Mesenchymal stem cell (in vitro differentiated cells and primary cell): Measurements from ENCODE around the gene NDUFB7.

Source experiments
- DNase-seq: peaks from one replicate; pipeline ENCODE4 v3.0.0-alpha.2; 2013
- H2AFZ ChIP-seq: one replicate; pipeline ENCODE4 v1.6.1; 2013; ENCODE audit warnings: low read depth, mild to moderate bottlenecking, control low read depth, inconsistent platforms, low read length, moderate library complexity
- H2AK5ac ChIP-seq: 2 replicates; pipeline ENCODE4 v1.6.1; 2013; ENCODE audit warnings: low read length, moderate library complexity, mild to moderate bottlenecking, inconsistent platforms; ENCODE audit not compliant: severe bottlenecking
- H2BK120ac ChIP-seq: one replicate; pipeline ENCODE4 v1.6.1; 2013; ENCODE audit warnings: low read depth, mild to moderate bottlenecking, inconsistent platforms, low read length, moderate library complexity
- H2BK12ac ChIP-seq, 2 experiments: one replicate each; pipeline ENCODE4 v1.6.1; 2013; ENCODE audit warnings: inconsistent platforms in 2 of 2, low read length in 2 of 2, mild to moderate bottlenecking in 2 of 2, moderate library complexity in 2 of 2, control low read depth in 1 of 2
- H2BK15ac ChIP-seq: one replicate; pipeline ENCODE4 v1.6.1; 2013; ENCODE audit warnings: mild to moderate bottlenecking, low read depth, inconsistent platforms; ENCODE audit not compliant: poor library complexity, severe bottlenecking
- H2BK5ac ChIP-seq: 2 replicates; pipeline ENCODE4 v1.6.1; 2013; ENCODE audit warnings: low read depth, mild to moderate bottlenecking, low read length, control low read depth, inconsistent platforms; ENCODE audit not compliant: poor library complexity, severe bottlenecking
- H3K14ac ChIP-seq, 2 experiments: one replicate each; pipeline ENCODE4 v1.6.1; 2013; ENCODE audit warnings: inconsistent platforms in 2 of 2, low read length in 2 of 2, control low read depth in 1 of 2, mild to moderate bottlenecking in 1 of 2, moderate library complexity in 1 of 2
- H3K18ac ChIP-seq, 2 experiments: one replicate each; pipeline ENCODE4 v1.6.1; 2013; ENCODE audit warnings: inconsistent platforms in 2 of 2, low read length in 2 of 2, control low read depth in 1 of 2, low read depth in 1 of 2, mild to moderate bottlenecking in 1 of 2
- H3K23ac ChIP-seq, 2 experiments: one replicate each; pipeline ENCODE4 v1.6.1; 2013; ENCODE audit warnings: inconsistent platforms in 2 of 2, low read length in 2 of 2, mild to moderate bottlenecking in 2 of 2, moderate library complexity in 2 of 2, control low read depth in 1 of 2
- H3K27ac ChIP-seq: 2 replicates; pipeline ENCODE4 v1.5.1; 2013; ENCODE audit warnings: mild to moderate bottlenecking, moderate library complexity, low read length, control low read depth, inconsistent platforms; ENCODE audit not compliant: poor library complexity, severe bottlenecking
- H3K27me3 ChIP-seq, 2 experiments: 2 replicates each; pipeline versions ENCODE4 v1.6.1 to v1.7.0; 2013; ENCODE audit warnings: low read length in 2 of 2, mild to moderate bottlenecking in 2 of 2, moderate library complexity in 2 of 2, control low read depth in 1 of 2, inconsistent platforms in 1 of 2; ENCODE audit not compliant: control insufficient read depth in 1 of 2, insufficient read depth in 1 of 2
- H3K36me3 ChIP-seq, 2 experiments: 2 replicates each; pipeline versions ENCODE4 v1.6.1 to v1.7.0; 2013; ENCODE audit warnings: low read length in 2 of 2, control low read depth in 1 of 2, inconsistent platforms in 1 of 2, low read depth in 1 of 2, mild to moderate bottlenecking in 1 of 2; ENCODE audit not compliant: insufficient read depth in 2 of 2, control insufficient read depth in 1 of 2
- H3K4ac ChIP-seq, 2 experiments: one replicate each; pipeline ENCODE4 v1.6.1; 2013; ENCODE audit warnings: inconsistent platforms in 2 of 2, low read length in 2 of 2, mild to moderate bottlenecking in 2 of 2, moderate library complexity in 2 of 2, control low read depth in 1 of 2, low read depth in 1 of 2
- H3K4me1 ChIP-seq: 2 replicates; pipeline ENCODE4 v1.6.1; 2013; ENCODE audit warnings: low read depth, low read length, control low read depth; ENCODE audit not compliant: control insufficient read depth, insufficient read depth
- H3K4me2 ChIP-seq: 2 replicates; pipeline ENCODE4 v1.6.1; 2013; ENCODE audit warnings: low read length, mild to moderate bottlenecking, inconsistent platforms; ENCODE audit not compliant: poor library complexity, severe bottlenecking
- H3K4me3 ChIP-seq, 2 experiments: 2 replicates each; pipeline versions ENCODE4 v1.5.1 to v1.7.0; 2013; ENCODE audit warnings: low read length in 2 of 2, mild to moderate bottlenecking in 2 of 2, control low read depth in 1 of 2, low read depth in 1 of 2; ENCODE audit not compliant: insufficient read depth in 1 of 2
- H3K79me1 ChIP-seq: replicated peaks from 2 replicates; pipeline ENCODE4 v1.6.1; 2013; ENCODE audit warnings: mild to moderate bottlenecking, control low read depth, low read length, inconsistent platforms; ENCODE audit not compliant: poor library complexity, severe bottlenecking
- H3K9ac ChIP-seq: 2 replicates; pipeline ENCODE4 v1.7.0; 2013; ENCODE audit warnings: mild to moderate bottlenecking, low read length, moderate library complexity
- H3K9me3 ChIP-seq: 2 replicates; pipeline ENCODE4 v1.7.0; 2013; ENCODE audit warnings: mild to moderate bottlenecking, low read length; ENCODE audit not compliant: control insufficient read depth
- H4K8ac ChIP-seq: one replicate; pipeline ENCODE4 v1.6.1; 2013; ENCODE audit warnings: inconsistent platforms, mild to moderate bottlenecking, low read length, moderate library complexity
- H4K91ac ChIP-seq: one replicate; pipeline ENCODE4 v1.6.1; 2013; ENCODE audit warnings: mild to moderate bottlenecking, low read length, inconsistent platforms
- WGBS: methylation state at CpG from one replicate; pipeline ENCODE4 v1.1.7; 2013; ENCODE audit warnings: mixed read lengths; 5-methylcytosine and 5-hydroxymethylcytosine counted together

Gene NDUFB7

DNA sequence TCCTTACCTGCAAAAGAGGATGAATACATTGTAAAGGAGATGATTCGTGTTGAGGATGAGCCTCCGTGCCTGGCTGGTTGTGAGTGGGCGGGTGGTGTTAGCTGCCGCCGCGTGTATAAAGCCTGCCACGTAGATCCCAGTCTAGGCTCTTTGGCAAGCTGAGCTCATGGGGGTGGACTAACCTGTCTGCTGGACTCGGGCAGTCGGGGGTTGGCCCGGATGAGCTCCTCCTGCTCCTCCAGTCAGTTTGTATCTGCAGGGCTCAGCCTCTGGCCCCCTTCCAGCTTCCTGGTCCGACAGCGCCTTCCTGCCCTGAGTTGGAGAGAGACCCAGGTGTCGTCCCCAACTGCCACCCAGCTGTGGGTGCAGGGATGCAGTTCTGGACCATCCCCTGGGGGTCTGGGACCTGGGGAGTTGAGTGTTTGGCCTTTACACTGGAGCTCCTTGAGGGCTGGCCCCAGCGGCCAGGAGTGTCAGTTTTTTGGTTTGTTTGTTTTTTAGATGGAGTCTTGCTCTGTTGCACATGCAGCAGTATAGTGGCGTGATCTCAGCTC is 21.6 kb downstream of the NDUFB7 start:
- H3K4me3 ChIP-seq: no peak overlapping the region
- H3K27ac ChIP-seq: peak overlapping the region; percentile 7
- H3K23ac ChIP-seq: no peak overlapping the region
- H2BK12ac ChIP-seq: no peak overlapping the region
- H3K14ac ChIP-seq: no peak overlapping the region
- H2BK5ac ChIP-seq: no peak overlapping the region
- H3K4me2 ChIP-seq: no peak overlapping the region
- H3K9ac ChIP-seq: no peak overlapping the region
- H2AK5ac ChIP-seq: no peak overlapping the region
- peaks cover 48% of the 10 kb centered on the region for H3K79me1 ChIP-seq
- H2BK120ac ChIP-seq: peak overlapping the region; percentile 42
- H3K4ac ChIP-seq: no peak overlapping the region
- peaks cover 6 to 35% of the 10 kb centered on the region in 2 experiments for H3K36me3 ChIP-seq
- H4K91ac ChIP-seq: peak overlapping the region; percentile 28
- H2AFZ ChIP-seq: no peak overlapping the region
- H3K4me1 ChIP-seq: peaks cover 32% of the 10 kb centered on the region
- peak overlapping the region; percentile 12 for H2BK15ac ChIP-seq
- no peaks in the 10 kb centered on the region for H3K9me3 ChIP-seq
- no peak overlapping the region for H3K18ac ChIP-seq
- peak overlapping the region; percentile 12 for H4K8ac ChIP-seq
- H3K27me3 ChIP-seq: no peaks in the 10 kb centered on the region
- WGBS: 86% methylated on average over 15 of the region's 15 CpGs
- no peak for DNase-seq

DNA sequence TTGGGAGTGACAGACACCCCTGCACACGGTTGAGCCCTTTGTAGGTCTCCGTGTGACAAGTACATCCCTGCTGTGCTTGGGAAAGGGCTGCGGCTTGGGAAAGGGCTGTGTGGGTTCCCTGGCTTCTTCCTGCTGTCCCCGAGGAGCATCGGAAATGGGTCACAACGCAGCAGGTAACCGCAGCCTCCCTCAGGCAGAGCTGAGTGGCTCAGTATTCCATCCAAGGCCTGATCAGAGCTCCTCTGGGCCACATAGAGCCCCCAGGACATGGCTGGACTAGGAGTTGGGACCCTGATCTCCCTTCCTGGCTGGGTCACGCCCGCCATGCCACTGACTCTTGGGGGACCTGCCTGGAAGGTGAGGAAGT is 26.2 kb downstream of the NDUFB7 start:
- H3K27ac ChIP-seq: no peak overlapping the region

GRCh38 chr19:14544977-14545715 is 26.7 kb downstream of the NDUFB7 start:
- H3K4me3 ChIP-seq: no peak overlapping the region
- H2AK5ac ChIP-seq: no peak overlapping the region
- H2BK12ac ChIP-seq: peak overlapping the region in 1 of 2 experiments; percentile 11
- no peak overlapping the region for H3K27ac ChIP-seq
- no peak overlapping the region for H3K4ac ChIP-seq
- no peaks in the 10 kb centered on the region for H3K27me3 ChIP-seq
- peaks cover 15% of the 10 kb centered on the region for H3K4me1 ChIP-seq
- H2AFZ ChIP-seq: no peak overlapping the region
- no peak overlapping the region for H3K4me2 ChIP-seq
- H2BK120ac ChIP-seq: no peak overlapping the region
- no peak overlapping the region for H2BK5ac ChIP-seq
- H3K9me3 ChIP-seq: no peaks in the 10 kb centered on the region
- H4K8ac ChIP-seq: no peak overlapping the region
- H2BK15ac ChIP-seq: no peak overlapping the region
- H3K18ac ChIP-seq: no peak overlapping the region
- no peak overlapping the region for H3K23ac ChIP-seq
- H3K79me1 ChIP-seq: peaks cover 45% of the 10 kb centered on the region
- DNase-seq: no peak
- H3K9ac ChIP-seq: no peak overlapping the region
- H3K14ac ChIP-seq: no peak overlapping the region
- 94% methylated on average over 21 of the region's 21 CpGs for WGBS
- peaks cover 4 to 17% of the 10 kb centered on the region in 2 experiments for H3K36me3 ChIP-seq
- no peak overlapping the region for H4K91ac ChIP-seq

More for the DNA sequence above, 26.2 kb downstream of the NDUFB7 start:
- Histone ChIP-seq H2BK120ac (no peak overlapping the region), H2AK5ac (no peak overlapping the region), H3K4ac (no peak overlapping the region), H2BK12ac (no peak overlapping the region), H3K9me3 (no peaks in the 10 kb centered on the region), H3K4me2 (no peak overlapping the region), H3K18ac (no peak overlapping the region), H2BK5ac (no peak overlapping the region), H4K91ac (no peak overlapping the region), H2AFZ (no peak overlapping the region), H3K79me1 (peaks cover 46% of the 10 kb centered on the region), H3K23ac (no peak overlapping the region), H3K27me3 (no peaks in the 10 kb centered on the region), H3K14ac (no peak overlapping the region), H3K36me3 (peaks cover 6 to 21% of the 10 kb centered on the region in 2 experiments), H2BK15ac (no peak overlapping the region), H3K4me3 (no peak overlapping the region), H3K4me1 (peaks cover 21% of the 10 kb centered on the region), H3K9ac (no peak overlapping the region), H4K8ac (no peak overlapping the region)
- WGBS: 93% methylated on average over 9 of the region's 9 CpGs
- DNase-seq: no peak

GRCh38 chr19:14544047-14544446 is 27.8 kb downstream of the NDUFB7 start:
- H3K23ac ChIP-seq: no peak overlapping the region
- peaks cover 5 to 23% of the 10 kb centered on the region in 2 experiments for H3K36me3 ChIP-seq
- WGBS: 69% methylated on average over 5 of the region's 5 CpGs
- peaks cover 47% of the 10 kb centered on the region for H3K79me1 ChIP-seq
- no peak overlapping the region for H2BK5ac ChIP-seq
- no peak overlapping the region for H2BK120ac ChIP-seq
- no peak overlapping the region for H3K4me3 ChIP-seq
- H2AFZ ChIP-seq: no peak overlapping the region
- H2BK12ac ChIP-seq: no peak overlapping the region
- no peak overlapping the region for H3K9ac ChIP-seq
- H3K9me3 ChIP-seq: no peaks in the 10 kb centered on the region
- H3K4ac ChIP-seq: no peak overlapping the region
- no peak overlapping the region for H3K27ac ChIP-seq
- H2AK5ac ChIP-seq: no peak overlapping the region
- H4K8ac ChIP-seq: no peak overlapping the region
- no peaks in the 10 kb centered on the region for H3K27me3 ChIP-seq
- H3K14ac ChIP-seq: no peak overlapping the region
- H3K4me1 ChIP-seq: peaks cover 14% of the 10 kb centered on the region
- no peak overlapping the region for H3K4me2 ChIP-seq
- no peak overlapping the region for H4K91ac ChIP-seq
- H3K18ac ChIP-seq: no peak overlapping the region
- no peak overlapping the region for H2BK15ac ChIP-seq
- no peak for DNase-seq
